ENCODE data around the gene SYNRG.

Gene SYNRG

GRCh38 chr17:37476431-37477120 is 132.6 kb downstream of the SYNRG start:
- no peak overlapping the region for H3K4me3 ChIP-seq (ENCODE audit: low read depth, low read length)
- DNase-seq (ENCODE audit: low read depth, low spot score): no peak
- in situ Hi-C loops (cut with HindIII; ENCODE audit: low sequenced_read_pairs): no loop called here
- no peak for TF ChIP-seq CTCF (IDR thresholded peaks at IDR 0.05; ENCODE audit: low read depth, low read length)

GRCh38 chr17:37475731-37476420 is 133.3 kb downstream of the SYNRG start:
- in situ Hi-C loops (cut with HindIII; ENCODE audit: low sequenced_read_pairs): no loop called here
- H3K4me3 ChIP-seq (ENCODE audit: low read depth, low read length): no peak overlapping the region
- TF ChIP-seq CTCF (IDR thresholded peaks at IDR 0.05; ENCODE audit: low read depth, low read length): no peak
- no peak for DNase-seq (ENCODE audit: low read depth, low spot score)

- no peak for TF ChIP-seq CTCF (IDR thresholded peaks at IDR 0.05; ENCODE audit: low read depth, low read length)
- H3K4me3 ChIP-seq (ENCODE audit: low read depth, low read length): no peak overlapping the region
- in situ Hi-C loops (cut with HindIII; ENCODE audit: low sequenced_read_pairs): no loop called here
- DNase-seq (ENCODE audit: low read depth, low spot score): no peak
These were observed 139.0 kb downstream of the SYNRG start for GRCh38 chr17:37470181-37470580.

- in situ Hi-C loops (cut with HindIII; ENCODE audit: low sequenced_read_pairs): no loop called here
- TF ChIP-seq CTCF (IDR thresholded peaks at IDR 0.05; ENCODE audit: low read depth, low read length): no peak
- no peak overlapping the region for H3K4me3 ChIP-seq (ENCODE audit: low read depth, low read length)
- no peak for DNase-seq (ENCODE audit: low read depth, low spot score)
These were observed 142.7 kb downstream of the SYNRG start for GRCh38 chr17:37466471-37466870.

- no peak overlapping the region for H3K4me3 ChIP-seq (ENCODE audit: low read depth, low read length)
- DNase-seq (ENCODE audit: low read depth, low spot score): no peak
- TF ChIP-seq CTCF (IDR thresholded peaks at IDR 0.05; ENCODE audit: low read depth, low read length): no peak
- in situ Hi-C loops (cut with HindIII; ENCODE audit: low sequenced_read_pairs): no loop called here
These were observed 144.1 kb downstream of the SYNRG start for GRCh38 chr17:37465069-37465616.
